ENCODE results near the gene CACNA1C. TPM values are rescaled to one million over a fixed set of nuclear protein-coding genes. Genes with fewer than 3 reads are reported as not detected.

Gene CACNA1C
- total RNA-seq, 1 donor from 2014 or later, result 15.6 TPM

DNA sequence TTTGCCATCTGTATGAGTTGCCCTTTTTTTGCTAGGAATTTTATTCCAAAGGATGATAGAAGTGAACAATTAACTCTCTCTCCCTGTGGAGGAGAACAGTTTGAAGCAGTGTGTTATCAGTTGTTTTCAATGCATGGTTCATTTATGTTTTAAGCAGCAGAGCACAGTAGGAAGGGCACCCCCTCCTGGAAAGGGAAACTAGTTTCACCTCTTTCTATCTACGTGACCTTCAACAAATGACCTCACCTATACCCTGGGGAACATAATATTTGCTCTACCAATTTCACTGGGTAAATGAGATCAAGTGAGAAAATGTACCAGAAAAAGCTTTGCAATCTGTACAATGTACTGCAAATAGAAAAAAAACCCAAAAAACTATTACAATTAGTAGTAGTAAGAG, 43.2 kb upstream of the CACNA1C start:
- no peak for ATAC-seq
- intact Hi-C loops (cut with DNase I), result no loop called here
- no peaks in the 10 kb centered on the region for H3K27me3 ChIP-seq
- peaks cover 13% of the 10 kb centered on the region for H3K4me1 ChIP-seq
- TF ChIP-seq CTCF (IDR thresholded peaks at IDR 0.05), result no peak
- H3K27ac ChIP-seq, result no peak overlapping the region
- no peaks in the 10 kb centered on the region for H3K9me3 ChIP-seq
- no peak for DNase-seq
- no peak overlapping the region for H3K4me3 ChIP-seq
- no peaks in the 10 kb centered on the region for H3K36me3 ChIP-seq

DNA sequence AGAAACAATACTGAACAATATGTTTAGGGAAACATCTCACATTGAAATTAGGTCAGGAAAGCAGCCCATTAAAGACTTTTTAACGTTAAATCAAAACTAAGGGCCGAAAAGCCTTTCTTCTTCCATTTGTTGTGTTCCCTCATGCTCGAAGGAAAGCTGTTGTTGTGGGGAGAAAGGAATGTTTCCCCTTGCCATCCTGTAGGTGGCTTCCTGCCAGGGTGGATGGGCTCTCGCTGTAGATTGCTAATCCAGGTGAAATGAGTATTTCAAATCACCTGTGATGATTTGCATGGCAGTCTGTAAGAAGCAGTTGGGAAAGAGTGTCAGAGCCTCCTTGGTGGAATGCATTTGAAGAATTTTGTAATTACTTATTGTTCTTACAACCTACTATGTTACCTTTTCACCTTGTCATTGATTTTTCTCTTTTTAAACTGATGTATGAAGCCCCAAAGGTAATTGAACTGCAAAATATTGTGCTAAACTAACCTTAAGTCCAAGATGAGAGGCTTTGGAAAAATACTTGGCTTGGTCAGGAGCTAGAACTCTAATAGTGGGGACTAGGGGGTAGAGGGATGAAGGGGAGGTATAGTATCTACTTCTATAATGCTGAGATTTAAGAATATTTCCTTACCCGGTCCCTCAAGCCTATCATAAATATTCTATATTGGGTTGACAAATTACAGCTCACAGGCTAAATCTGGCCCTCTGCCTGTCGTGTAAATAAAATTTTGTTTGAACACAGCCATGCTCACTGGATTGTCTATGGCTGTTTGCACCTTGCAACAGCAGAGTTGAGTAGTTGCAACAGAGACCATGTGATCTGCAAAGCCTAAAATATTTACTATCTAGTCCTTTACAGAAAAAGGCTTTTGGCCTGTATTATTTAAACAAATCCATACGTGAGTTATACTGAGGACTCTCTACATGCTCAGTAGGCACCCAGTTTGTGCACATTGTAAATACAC, 40.9 kb upstream of the CACNA1C start:
- ATAC-seq, result no peak
- no peak overlapping the region for H3K4me3 ChIP-seq
- H3K27me3 ChIP-seq, result no peaks in the 10 kb centered on the region
- H3K4me1 ChIP-seq, result peaks cover 14% of the 10 kb centered on the region
- intact Hi-C loops (cut with DNase I), result no loop called here
- TF ChIP-seq CTCF (IDR thresholded peaks at IDR 0.05), result no peak
- no peak for DNase-seq
- H3K36me3 ChIP-seq, result no peaks in the 10 kb centered on the region
- no peaks in the 10 kb centered on the region for H3K9me3 ChIP-seq
- no peak overlapping the region for H3K27ac ChIP-seq

- ATAC-seq (no peak), DNase-seq (no peak)
- Histone ChIP-seq H3K4me3 (no peak overlapping the region), H3K4me1 (peaks cover 24% of the 10 kb centered on the region), H3K9me3 (no peaks in the 10 kb centered on the region), H3K27ac (peak overlapping the region; percentile 63), H3K27me3 (no peaks in the 10 kb centered on the region), H3K36me3 (no peaks in the 10 kb centered on the region)
- intact Hi-C loops (cut with DNase I), result no loop called here
- no peak for TF ChIP-seq CTCF (IDR thresholded peaks at IDR 0.05)
Measured at GRCh38 chr12:2013086-2013485, 39.7 kb upstream of the CACNA1C start.

- DNase-seq (no peak), ATAC-seq (peak; percentile 58)
Measured at GRCh38 chr12:2013527-2014223, 39.1 kb upstream of the CACNA1C start.

GRCh38 chr12:2014231-2014630, 38.6 kb upstream of the CACNA1C start:
- no peaks in the 10 kb centered on the region for H3K27me3 ChIP-seq
- peak overlapping the region; percentile 63 for H3K27ac ChIP-seq
- no peak for DNase-seq
- no peaks in the 10 kb centered on the region for H3K36me3 ChIP-seq
- no peak overlapping the region for H3K4me3 ChIP-seq
- H3K4me1 ChIP-seq, result peaks cover 28% of the 10 kb centered on the region
- no peaks in the 10 kb centered on the region for H3K9me3 ChIP-seq
- TF ChIP-seq CTCF (IDR thresholded peaks at IDR 0.05), result no peak
- ATAC-seq, result no peak
- intact Hi-C loops (cut with DNase I), result no loop called here

More at GRCh38 chr12:2013527-2014223, 39.1 kb upstream of the CACNA1C start:
- Histone ChIP-seq H3K4me1 (peaks cover 28% of the 10 kb centered on the region), H3K36me3 (no peaks in the 10 kb centered on the region), H3K4me3 (no peak overlapping the region), H3K9me3 (no peaks in the 10 kb centered on the region), H3K27ac (peak overlapping the region; percentile 63), H3K27me3 (no peaks in the 10 kb centered on the region)
- TF ChIP-seq CTCF (IDR thresholded peaks at IDR 0.05), result peak; percentile 25
- intact Hi-C loops (cut with DNase I), result no loop called here

All from upper lobe of right lung (tissue), 1 donor.